Pulmonary artery endothelial cell (primary cell): ENCODE data around the gene CACNA1I. TPM values are rescaled to one million over a fixed set of nuclear protein-coding genes. Genes with fewer than 3 reads are reported as not detected.

Experiments used
- DNase-seq: peaks from one replicate; pipeline ENCODE4 v3.0.0-alpha.2; 2011; ENCODE audit warnings: low read depth, low spot score
- total RNA-seq: library from RNA; depleted of rRNA; stranded (reverse); fragments of >200 nt; gene quantifications from 2 replicates; pipeline ENCODE4 v1.2.3, GENCODE V29; 2014

The CACNA1I gene
- total RNA-seq, 1 donor from 2014 or later: under 0.01 TPM

- DNase-seq: no peak
These were observed 26.8 kb downstream of the CACNA1I start for GRCh38 chr22:39597236-39597869.

DNA sequence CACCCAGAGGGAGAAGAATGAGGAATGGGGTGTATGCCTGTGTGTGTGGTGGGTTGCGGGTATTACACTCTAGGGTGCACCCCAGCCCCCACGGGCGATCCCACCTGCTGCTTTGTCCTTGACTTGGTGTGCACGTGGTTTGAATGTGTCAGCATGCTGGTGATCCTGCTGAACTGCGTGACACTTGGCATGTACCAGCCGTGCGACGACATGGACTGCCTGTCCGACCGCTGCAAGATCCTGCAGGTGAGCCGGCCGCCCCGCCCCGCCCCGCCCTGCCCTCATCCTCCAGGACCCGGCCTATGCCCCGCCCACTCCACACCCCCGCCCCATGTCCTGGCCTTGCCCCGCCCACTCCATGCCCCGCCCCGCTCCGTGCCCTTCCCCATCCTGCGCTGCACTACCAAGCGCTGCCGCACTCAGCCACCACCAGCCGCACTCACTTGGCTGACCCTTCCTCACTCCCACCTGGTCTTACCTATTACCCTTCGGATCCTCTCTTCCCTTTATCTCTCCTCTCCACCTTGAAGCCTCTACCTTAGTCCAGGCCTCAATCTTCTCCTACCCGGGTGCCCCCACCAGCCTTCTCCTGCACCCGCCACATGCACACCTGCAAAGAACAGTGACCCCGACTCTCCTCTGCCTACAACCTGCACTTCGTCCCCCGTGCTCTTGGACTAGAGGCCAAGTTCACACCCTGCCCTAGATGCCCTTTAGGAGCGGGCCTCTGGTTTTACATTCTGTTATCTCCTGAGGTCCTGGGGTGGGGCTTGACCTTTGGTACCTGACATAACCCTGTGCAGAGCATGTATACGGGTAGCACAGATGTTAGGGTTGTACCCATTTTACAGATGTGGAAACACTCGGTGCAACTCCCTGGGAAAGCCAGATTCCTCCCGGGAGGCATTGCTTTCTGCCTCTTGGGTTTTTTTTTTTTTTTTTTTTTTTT, 27.7 kb downstream of the CACNA1I start:
- no peak for DNase-seq

- no peak for DNase-seq
These were observed 30.1 kb downstream of the CACNA1I start for GRCh38 chr22:39600491-39601179.

GRCh38 chr22:39601180-39601535, 30.6 kb downstream of the CACNA1I start:
- DNase-seq: no peak

DNA sequence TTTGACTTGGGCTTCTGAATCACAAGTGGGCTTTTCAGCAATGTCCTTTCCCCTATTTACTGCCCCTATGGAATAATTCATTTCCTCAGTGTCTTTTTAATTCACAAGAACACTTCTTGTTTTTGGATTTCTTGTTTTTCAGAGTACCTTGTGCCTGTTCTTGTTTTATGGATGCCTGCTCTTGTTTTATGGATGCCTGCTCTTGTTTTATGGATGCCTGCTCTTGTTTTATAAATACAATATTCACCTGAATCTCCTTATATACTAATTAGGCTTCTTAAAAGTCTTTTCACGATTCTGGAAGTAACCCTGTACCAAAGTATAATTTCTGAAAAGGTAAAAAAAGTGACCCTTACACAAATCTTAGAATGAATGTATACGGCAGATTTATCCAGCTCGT, 32.8 kb downstream of the CACNA1I start:
- DNase-seq: no peak

GRCh38 chr22:39610246-39610645, 39.7 kb downstream of the CACNA1I start:
- DNase-seq: no peak

GRCh38 chr22:39610766-39611165, 40.2 kb downstream of the CACNA1I start:
- DNase-seq: no peak

- DNase-seq: no peak
These were observed 40.8 kb downstream of the CACNA1I start for GRCh38 chr22:39611360-39611759.

- no peak for DNase-seq
These were observed 42.4 kb downstream of the CACNA1I start for GRCh38 chr22:39612811-39613548.

GRCh38 chr22:39613549-39613921, 43.0 kb downstream of the CACNA1I start:
- no peak for DNase-seq

DNA sequence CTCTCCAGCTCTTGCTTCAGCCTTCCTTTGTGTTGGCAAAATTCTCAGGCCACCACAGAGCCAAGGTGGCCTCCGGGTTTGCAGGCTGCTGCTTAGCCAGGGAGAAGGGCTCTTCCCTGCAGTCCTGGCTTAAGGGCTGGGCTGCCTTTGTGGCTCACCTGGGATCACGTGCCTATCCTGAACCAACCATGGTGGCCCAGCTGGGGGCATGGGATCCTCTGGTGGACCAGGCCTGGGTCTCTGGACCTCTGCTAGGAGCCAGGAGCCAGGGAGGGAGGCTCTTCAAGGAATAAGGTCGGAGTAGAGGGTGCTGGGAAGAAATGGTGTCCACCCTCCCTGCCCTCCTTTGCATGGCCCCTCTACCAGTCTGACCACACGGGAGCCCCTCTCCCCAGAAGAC, 43.9 kb downstream of the CACNA1I start:
- no peak for DNase-seq

- no peak for DNase-seq
These were observed 45.5 kb downstream of the CACNA1I start for GRCh38 chr22:39616051-39616450.

DNA sequence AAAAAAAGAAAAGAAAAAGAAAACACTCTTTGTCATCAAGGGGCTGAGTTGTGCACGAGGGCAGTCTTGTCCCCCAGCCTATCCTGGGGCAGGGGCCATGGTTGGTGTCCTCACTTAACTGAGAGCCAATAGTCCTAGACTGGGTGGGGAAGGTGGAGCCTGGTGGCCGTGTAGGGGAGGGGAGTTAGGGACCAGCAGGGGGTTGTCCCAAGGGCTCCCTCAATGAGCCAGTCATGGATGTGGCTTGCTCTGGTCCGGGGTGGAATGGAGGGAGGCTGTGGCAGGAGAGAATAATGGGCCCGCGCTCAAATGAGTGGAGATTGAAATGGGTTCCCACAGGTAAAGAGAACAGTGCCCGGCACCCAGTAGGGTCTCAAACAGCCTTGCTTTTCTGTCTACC, 46.2 kb downstream of the CACNA1I start:
- no peak for DNase-seq

- DNase-seq: no peak
These were observed 46.8 kb downstream of the CACNA1I start for GRCh38 chr22:39617342-39617741.

DNA sequence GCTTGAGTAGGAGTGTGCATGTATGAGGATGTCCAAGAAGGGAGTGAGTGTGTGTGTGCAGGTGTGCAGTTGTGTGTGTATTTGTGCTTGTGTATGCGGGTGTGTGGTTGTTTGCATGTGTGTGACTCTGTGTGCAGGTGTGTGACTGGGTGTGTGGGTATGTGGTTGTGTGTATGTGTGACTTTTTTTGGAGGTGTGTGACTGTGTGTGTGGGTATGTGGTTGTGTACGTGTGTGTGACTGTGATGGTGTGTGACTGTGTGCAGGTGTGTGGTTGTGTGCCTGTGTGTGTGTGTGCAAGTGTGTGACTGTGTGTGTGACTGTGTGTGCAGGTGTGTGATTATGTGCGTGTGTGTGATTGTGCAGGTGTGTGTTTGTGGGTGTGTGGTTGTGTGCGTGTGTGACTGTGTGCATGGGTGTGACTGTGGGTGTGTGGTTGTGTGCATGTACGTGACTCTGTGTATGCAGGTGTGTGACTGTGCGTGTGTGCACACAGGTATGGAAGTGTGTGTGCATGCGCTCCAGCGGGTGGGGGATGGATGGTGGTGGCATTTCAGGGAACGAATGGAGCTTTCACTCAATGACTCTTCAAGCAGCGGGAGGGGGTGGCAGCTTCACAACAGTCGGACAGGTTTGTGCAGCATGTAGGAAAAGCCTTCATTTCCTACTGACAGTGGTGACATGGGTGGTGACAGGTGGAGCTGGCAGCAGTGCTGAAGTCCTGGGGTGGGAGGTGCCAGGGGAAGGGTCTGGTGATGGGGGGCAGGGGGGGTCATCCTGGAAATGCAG, 47.6 kb downstream of the CACNA1I start:
- DNase-seq: no peak

DNA sequence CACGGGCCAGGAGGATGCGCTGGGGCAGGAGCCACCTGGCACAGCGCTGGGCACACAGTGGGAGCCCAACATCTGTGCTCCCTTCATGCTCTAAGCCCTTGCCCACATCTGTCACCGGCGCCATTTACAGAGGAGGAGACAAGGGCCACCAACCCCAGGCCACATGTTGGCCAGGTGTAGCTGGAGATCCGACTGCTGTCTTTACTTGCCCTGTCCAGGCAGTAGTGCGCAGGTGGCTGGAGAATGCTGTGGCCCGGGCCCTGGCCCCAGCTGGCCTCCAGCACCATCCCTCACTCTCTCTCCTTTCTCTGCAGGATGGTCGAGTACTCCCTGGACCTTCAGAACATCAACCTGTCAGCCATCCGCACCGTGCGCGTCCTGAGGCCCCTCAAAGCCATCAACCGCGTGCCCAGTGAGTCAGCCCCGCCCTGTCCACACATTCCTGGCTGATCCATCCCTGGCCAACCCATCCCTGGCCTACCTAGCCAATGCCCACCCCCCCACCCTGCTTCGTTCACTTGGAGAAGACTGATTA, 48.5 kb downstream of the CACNA1I start:
- DNase-seq: no peak

GRCh38 chr22:39620924-39621690, 50.6 kb downstream of the CACNA1I start:
- no peak for DNase-seq

DNA sequence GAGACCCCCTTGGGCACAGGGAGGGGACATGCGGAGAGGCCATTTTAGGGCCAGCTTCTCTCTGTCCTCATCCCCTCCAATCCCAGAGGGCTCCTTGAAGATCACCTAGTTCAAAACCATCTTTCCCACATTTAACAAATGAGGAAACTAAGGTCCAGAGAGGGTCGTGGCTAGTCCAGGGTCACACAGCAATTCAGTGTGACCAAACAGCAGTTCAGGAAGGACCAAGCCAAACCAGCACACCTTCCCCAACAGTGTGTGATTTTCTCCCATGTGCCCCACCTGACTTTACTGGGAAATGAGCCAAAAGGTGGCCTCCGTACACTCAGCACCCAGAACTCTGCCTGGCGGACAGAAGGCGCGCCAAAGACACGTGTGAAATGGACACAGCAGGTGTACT, 51.3 kb downstream of the CACNA1I start:
- no peak for DNase-seq

DNA sequence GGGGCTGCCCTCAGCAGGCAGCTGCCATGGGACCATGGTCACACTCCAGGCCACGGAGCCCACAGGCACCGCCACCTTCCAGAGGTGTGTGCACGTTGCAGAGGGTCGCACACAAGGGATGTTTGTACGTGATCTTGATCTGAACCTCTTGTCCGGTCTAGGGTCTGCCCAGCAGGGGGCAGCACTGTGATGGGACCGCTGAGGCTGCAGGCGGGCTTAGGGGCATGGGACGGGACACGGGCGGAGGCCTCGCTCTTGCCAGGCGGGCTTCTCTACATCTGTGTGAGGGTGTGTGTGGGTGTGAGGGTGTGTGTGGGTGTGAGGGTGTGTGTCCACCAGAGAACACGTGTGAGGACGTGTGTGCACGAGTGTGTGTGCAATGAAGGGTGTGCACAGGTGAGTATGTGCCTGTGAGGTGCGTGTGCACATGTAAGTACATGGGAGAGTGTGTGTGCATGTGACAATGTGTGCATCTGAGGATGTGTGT, 52.4 kb downstream of the CACNA1I start:
- DNase-seq: no peak
